Left ventricle myocardium superior (tissue), 1 donor: Measurements from ENCODE around the gene MATN1. TPM values are rescaled to one million over a fixed set of nuclear protein-coding genes. Genes with fewer than 3 reads are reported as not detected.

ENCODE experiments used
- ATAC-seq: fragments of 200-7000 bp; cut with Tn5 transposase; one replicate; pipeline ENCODE4 v1.9.1; 2020; ENCODE audit warnings: mild to moderate bottlenecking, moderate library complexity
- DNase-seq: peaks from one replicate; pipeline ENCODE4 v3.0.0-alpha.2; 2020
- intact Hi-C: fragments of 100-400 bp; cut with micrococcal nuclease; formaldehyde crosslinking; loops from one replicate; pipeline ENCODE4 v1.11.0; 2022
- total RNA-seq: library from RNA; stranded (reverse); fragmentation: NEBNext Ultra II Directional; extraction: Animal tissue kit (Norgen Biotek cat#: 25700); gene quantifications from one replicate; pipeline ENCODE4 v1.2.1, GENCODE V29; 2021
- donor health status: DM: no; HTN: yes; CAD: no; lungs with severe emphysema.

MATN1 gene
- total RNA-seq, 1 donor from 2014 or later = not detected

DNA sequence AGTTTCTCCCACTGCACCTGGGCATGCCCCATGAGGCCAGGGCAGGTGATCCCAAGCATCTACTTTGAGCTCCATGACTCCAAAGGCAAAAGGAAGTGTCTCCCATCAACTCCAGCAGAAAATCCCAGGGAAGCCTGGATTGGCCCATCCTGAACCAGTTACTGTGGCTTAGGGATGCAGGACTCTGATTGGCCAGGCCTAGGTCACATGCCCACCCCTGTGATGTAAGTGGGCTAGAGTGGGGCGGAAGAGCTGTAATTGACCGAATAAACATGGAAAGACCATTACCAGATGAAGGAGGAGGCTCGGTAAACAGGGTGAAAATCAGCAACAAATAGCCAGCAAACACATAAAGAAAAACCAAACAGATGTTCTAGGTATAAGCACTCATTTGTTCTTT lies 45.2 kb downstream of the MATN1 start:
- ATAC-seq = no peak
- intact Hi-C loops = no loop called here
- no peak for DNase-seq

DNA sequence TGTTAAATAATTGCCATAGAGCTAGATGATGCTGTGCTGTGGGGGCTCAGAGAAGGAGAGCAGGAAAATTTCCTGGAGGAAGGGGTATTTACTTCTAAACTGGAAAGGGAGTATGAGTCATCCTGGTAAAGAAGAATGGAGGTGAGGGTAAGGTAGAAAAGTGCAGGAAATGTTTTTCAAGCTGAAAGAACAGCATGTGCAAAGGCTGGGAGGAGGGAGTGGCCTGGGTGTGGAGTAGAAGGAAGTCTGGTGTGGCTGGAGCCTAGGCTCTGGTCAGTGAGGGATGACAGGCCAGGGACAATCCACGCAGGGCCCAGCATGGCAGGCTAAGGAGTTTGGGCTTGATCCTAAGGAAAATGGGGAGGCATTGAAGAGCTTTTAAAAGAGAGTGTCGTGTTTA lies 45.9 kb downstream of the MATN1 start:
- intact Hi-C loops = no loop called here
- ATAC-seq (no peak), DNase-seq (no peak)

DNA sequence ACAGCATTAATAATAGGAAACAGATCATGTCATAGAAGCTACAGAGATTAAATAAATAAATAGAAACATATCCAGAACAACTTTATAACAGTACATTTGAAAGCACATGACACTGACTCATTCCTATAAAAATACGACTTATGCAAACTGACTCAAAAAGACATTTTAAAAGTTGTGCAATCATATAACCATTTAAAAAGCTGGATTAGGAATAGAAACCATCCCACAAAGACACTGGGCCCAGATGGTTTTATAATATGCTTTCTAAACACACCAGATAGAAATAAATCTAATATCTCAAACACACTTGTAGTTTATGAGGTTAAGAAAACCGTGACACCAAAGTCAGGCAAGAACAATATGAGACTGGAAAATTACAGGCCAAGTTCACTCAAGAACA lies 47.6 kb downstream of the MATN1 start:
- ATAC-seq (no peak), DNase-seq (no peak)
- intact Hi-C loops = no loop called here

DNA sequence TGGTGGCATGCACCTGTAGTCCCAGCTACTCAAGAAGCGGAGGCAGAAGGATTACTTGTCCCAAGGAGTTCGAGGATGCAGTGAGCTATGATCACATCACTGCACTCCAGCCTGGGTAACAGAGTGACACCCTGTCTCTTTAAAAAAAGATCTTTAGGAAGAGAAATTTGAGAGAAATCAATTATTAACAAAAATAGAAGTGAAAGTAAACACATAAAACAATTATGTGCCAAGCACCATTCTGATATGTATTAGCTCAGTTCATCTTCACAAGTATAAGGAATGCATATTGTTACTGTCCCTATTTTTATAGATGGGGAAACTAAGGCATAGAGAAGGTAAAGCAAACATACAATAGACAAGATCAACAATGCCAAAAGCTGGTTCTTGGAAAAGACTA lies 48.1 kb downstream of the MATN1 start:
- ATAC-seq (no peak), DNase-seq (no peak)
- intact Hi-C loops = no loop called here

DNA sequence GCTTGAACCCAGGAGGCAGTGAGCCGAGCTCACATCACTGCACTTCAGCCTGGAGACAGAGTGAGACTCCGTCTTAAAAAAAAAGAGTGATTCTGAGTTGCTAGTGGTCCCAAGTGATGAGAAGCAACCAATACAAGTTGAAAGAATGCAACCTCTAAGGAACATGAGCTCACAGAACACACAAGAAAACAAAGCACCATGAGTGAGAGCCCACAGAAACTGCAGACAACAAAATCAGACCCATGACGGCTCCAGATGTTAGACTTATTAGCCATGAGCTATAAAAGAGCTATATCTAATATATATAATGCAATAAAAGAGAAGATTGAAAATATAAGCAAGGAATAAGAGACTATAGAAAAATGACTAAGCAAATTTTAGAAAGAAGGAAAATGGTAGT lies 50.0 kb downstream of the MATN1 start:
- no peak for ATAC-seq
- DNase-seq = no peak
- intact Hi-C loops = no loop called here

DNA sequence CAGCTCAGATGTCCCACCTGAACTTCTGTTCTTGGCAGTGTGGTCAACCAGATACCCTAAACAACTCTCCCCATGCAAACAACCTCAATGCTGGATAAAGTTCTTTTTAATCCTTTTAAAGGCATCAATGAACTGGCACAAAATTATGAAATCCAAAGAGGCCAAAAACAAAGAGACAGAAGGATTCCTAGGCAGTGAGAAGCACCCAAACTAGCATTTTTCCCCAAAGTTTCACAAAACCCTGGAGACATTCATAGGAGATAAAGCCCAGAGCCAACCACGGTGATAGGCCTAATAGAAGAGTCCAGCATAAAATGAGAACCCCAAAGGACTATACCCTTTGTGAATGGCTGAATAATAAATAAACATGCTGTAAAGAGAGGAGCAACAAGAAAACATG lies 50.7 kb downstream of the MATN1 start:
- no peak for DNase-seq
- intact Hi-C loops = no loop called here
- ATAC-seq = no peak

DNA sequence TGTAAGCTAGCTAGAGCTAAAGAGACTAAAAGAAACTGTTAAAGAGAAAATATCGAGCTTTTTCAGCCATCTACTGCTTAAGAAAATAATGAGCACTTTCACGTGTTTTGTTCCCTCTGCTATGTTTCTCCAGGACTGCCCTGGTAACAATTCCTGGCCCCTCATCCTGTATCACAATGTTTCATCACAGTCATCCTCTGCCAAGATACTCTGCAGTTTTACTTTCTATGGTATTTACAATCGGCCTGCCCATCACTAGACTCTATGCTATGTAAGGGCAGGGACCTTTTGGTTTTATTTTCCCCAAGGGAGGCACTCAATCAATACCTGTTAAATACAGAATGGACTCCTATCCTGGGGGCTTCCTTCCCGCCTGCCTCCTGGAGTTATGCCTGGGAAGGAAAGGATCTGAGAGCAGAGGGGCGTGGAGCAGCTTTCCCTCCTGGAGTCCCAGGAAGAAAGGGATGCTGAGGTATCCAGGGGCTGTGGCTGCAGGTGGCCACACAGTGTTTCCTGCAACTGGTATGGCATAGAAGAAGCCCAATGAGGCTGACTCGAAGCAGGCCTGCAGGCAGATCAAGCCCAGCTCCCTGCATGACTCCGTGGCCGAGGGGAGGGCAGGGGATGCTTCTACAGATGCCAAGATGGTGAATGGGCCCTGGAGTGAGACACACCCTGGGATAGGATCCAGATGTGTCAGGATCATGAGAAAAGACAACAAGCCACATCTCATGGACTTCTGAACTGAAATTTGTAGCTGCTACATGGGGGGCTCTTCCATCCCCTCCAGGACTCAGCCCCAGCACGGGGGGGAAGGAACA lies 52.9 kb downstream of the MATN1 start:
- no peak for DNase-seq
- no peak for ATAC-seq
- intact Hi-C loops = no loop called here

DNA sequence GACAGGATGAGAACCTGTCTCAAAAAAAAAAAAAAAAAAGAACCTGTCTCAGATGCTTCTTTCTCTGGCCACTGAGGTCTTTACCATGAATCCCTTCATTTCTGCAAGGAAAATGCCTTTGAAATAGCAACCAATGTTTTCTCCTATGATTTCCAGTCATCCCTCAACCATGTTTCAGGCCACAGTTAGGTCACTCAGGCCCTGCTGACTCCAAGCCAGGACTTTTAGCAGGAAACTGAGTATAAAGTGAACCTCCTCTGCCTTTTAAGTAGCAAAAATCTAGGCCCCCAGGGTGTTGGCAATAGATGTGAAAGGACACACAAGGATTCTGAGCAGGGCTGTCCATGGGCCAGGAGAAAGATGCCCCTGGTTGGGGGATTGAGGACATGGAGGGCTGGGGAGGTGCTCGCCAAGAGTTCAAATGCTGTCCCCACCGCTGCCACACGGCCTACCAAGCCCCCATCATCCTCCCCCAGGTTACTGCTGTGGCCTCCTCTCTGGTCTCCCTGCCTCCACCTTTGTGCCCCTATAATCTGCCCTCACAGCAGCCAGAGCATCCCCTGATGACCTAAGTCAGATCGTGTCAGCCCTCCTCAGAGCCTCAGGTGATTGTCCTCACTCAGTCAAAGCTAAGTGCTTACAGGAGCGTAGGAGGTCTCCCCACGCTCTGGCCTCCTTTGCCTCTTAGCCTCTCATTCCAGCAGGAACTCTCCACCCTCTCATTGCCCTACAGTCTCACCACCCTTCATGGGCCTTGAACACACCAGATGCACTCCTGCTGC lies 54.6 kb downstream of the MATN1 start:
- intact Hi-C loops = no loop called here
- DNase-seq = no peak
- no peak for ATAC-seq

DNA sequence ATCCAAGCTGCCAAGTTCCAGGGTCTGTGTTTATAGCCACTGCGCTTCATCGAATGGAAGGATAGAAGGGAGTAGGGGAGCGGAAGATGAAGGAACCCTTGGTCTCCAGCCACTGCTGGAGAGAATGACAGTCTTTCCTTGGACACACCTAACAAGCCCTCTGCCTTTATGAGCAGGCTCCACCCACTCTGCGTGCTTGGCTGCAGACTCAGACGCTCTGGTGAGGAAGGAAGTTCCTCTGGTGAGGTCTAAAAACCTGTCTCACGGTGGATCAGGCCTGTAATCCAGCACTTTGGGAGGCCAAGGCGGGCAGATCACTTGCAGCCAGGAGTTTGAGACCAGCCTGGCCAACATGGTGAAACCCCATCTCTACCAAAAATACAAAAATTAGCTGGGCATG lies 55.4 kb downstream of the MATN1 start:
- intact Hi-C loops = no loop called here
- DNase-seq (no peak), ATAC-seq (no peak)

DNA sequence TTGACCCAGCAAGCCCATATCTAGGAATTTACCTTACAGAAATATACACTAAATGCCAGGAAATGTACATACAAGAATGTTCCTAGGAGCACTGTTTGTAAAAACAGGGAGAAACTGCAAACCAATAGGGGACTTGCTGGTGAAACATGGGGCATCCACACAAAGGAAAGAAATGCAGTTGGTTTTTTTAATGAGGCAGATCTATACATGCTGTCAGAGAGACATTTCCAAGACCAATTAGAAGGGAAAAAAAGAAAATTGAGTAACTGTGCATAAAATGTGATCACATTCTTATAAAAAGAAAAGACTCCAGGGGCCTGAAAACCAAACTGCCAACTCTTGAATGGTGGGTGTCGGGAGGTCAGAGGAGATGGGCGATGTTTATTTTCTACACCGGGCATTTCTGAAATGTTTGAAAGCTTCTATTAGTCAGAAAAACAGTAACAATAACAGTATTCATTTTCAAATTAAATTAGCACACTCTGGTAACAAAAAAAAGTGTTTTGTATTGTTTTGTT lies 56.6 kb downstream of the MATN1 start:
- no peak for DNase-seq
- intact Hi-C loops = no loop called here
- ATAC-seq = no peak

DNA sequence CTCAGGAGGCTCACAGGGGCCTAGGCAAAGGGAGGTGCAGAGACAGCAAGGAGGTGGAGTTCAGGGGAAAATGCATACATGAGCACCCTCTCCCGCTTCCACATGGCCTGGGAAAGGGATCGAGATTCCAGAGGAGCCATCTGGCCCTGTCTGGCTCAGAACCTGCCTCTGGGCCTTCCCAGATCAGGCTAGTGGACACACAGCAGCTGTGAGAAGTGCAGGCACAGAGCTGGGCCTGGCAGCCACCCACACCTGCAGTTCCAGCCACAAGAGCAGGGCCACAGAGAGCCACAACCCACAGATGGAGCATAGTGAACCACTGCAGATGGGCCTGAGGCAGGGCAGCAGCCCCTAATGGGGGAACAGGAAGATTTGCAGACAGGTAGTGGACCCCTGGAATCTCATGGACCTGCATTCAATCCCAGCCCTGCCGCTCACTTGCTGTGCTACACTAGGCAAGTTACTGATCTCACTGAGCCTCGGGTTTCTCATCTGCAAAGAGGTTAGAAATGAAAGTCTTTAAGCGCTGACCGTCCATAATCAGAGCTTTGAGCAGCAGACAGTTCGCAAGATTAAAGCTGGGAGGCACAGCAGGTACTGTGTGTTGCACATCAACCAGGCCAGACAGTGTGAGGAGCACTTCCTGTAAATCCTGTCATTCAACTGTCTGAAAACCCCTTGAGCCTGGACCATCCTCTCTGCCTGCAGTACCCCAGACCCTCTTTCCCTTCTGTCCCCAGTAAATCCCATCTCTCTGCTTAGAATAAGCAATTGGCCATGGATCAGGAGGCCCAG lies 58.0 kb downstream of the MATN1 start:
- intact Hi-C loops = no loop called here
- ATAC-seq (no peak), DNase-seq (no peak)

DNA sequence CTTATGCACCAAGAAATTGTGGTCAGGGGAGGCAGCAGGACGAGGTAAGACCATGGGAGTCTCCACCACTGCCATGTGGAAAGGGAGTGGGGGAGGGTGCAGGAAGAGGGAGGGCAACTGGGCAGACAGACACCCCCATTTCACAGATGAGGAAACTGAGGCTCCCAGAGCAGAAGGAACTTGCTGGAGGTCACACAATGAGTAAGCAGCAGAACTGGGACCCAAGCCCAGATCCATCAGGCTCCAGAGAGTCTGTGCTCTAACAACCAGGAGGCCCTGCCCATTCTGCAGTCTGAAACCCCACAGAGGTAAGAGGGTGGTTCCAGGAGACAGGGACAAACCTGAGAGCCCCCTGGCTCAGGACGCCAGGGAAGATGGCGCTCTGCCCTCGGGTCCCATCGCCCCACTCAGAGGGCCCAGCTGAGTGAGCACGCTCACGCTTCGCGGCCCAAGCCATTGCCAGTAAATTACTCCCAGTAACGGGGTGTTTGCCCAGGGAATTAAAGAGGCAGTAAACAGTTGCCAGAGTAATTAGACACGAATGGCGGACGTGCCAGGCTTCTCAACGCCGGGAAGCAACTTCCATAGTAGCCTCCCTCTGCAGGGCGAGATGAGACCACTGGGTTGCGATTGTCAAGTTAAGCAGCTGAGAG lies 59.2 kb downstream of the MATN1 start:
- intact Hi-C loops = no loop called here
- ATAC-seq (no peak), DNase-seq (no peak)

DNA sequence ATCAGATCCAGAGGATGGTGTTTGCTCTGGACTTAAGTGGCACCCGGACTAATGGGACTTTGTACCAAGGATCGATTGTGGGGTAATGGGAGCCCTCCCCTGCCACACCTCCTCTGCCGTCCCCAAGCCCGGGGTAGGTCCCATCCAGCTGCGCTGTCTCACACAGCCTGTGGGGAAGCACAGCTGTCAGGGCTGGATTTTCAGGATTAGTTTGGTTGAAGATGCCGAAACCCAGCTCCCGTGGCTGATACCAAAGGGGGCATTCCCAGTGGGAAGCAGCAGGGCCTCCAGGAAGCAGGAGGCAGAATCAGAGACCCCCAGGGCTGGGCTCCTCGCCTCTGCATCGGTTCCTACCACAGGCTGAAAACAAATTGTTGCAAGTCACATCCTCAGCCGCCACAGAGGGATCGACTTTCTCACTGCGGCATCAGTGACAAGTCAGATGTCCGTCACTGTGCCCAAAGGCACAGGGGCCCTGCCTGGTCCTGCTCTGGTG lies 59.7 kb downstream of the MATN1 start:
- no peak for DNase-seq
- intact Hi-C loops = no loop called here
- no peak for ATAC-seq

DNA sequence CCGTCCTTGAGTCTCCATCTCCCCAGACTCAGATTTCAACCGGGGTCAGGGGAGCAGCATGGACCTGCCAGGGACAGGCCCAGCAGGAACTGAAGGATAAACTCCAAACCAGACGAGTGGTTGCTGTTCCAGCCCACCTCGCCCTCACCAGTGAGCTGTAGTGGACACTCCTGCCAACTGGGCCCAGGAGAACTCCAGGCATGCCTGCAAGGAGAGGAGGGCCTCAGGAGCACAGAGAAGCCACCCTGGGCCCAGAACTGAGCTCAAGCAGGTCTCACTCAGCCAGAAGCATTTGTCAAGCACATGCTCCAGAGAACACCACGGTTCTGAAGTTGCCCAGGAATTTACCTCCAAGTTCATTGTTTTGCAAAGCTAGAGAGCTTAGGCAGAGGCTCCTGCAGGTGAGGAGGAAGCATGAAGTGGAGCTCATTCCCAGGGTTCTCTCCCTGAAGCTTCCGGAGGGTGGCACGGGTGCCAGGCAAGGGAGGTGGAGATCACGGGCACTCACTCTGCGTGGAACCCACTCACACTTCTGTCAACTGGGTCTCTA lies 61.0 kb downstream of the MATN1 start:
- ATAC-seq = no peak
- intact Hi-C loops = no loop called here
- DNase-seq = no peak

DNA sequence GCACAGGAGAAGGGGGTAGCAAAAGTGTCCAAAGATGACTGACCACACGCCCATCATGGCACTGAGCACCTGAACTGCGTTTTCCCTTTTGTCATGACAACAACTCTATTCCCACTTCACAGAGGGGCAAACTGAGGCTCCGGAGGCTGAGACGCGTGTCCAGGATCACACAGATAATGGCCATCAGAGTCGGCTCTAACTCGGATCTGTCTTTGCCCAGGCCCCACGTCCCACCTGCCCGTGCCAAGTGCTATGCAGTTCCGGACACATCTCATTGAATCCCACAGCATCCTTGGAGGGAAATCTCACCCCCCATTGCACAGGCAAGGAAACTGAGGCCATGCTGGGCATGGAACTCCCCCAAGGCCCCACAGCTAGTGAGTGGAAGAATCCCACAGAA lies 62.1 kb downstream of the MATN1 start:
- DNase-seq = no peak
- intact Hi-C loops = no loop called here
- ATAC-seq = no peak
